MM.1S (cell line): ENCODE measurements around the gene OR2A25.

Experiments used
- DNase-seq: peaks from one replicate; pipeline ENCODE4 v3.0.0-alpha.2; 2015
- H2AFZ ChIP-seq: fragments of 300-600 bp; sonication (generic); 2 replicates; pipeline ENCODE4 v1.6.0; 2016; ENCODE audit warnings: antibody characterized with exemption, low read length
- H3F3A ChIP-seq: fragments of 300-600 bp; sonication (generic); 2 replicates; pipeline ENCODE4 v1.6.1; 2016; ENCODE audit warnings: mild to moderate bottlenecking, antibody characterized with exemption, low read length, moderate library complexity, mixed read lengths; ENCODE audit not compliant: insufficient read depth
- H3K27ac ChIP-seq: fragments of 300-600 bp; sonication (generic); 2 replicates; pipeline ENCODE4 v1.5.1; 2016; ENCODE audit warnings: mild to moderate bottlenecking, low read length
- H3K27me3 ChIP-seq: fragments of 300-600 bp; sonication (generic); replicated peaks from 2 replicates; pipeline ENCODE4 v1.6.0; 2016; ENCODE audit warnings: low read length; ENCODE audit not compliant: insufficient read depth
- H3K36me3 ChIP-seq: fragments of 300-600 bp; sonication (generic); replicated peaks from 2 replicates; pipeline ENCODE4 v1.6.1; 2016; ENCODE audit warnings: mild to moderate bottlenecking, low read length, mixed read lengths; ENCODE audit not compliant: insufficient read depth
- H3K4me1 ChIP-seq: fragments of 300-600 bp; sonication (generic); 2 replicates; pipeline ENCODE4 v1.6.1; 2016; ENCODE audit warnings: low read length, mixed read lengths
- H3K4me2 ChIP-seq: fragments of 300-600 bp; sonication (generic); 2 replicates; pipeline ENCODE4 v1.6.0; 2016; ENCODE audit warnings: low read depth, low read length
- H3K4me3 ChIP-seq: fragments of 300-600 bp; sonication (generic); 2 replicates; pipeline ENCODE4 v1.5.1; 2016; ENCODE audit warnings: low read length, mixed read lengths
- H3K79me2 ChIP-seq: fragments of 300-600 bp; sonication (generic); 2 replicates; pipeline ENCODE4 v1.6.1; 2016; ENCODE audit warnings: mixed run types, low read length, mixed read lengths
- H3K9ac ChIP-seq: fragments of 300-600 bp; sonication (generic); 2 replicates; pipeline ENCODE4 v1.6.1; 2016; ENCODE audit warnings: low read length, mixed read lengths
- H3K9me2 ChIP-seq: fragments of 300-600 bp; sonication (generic); replicated peaks from 2 replicates; pipeline ENCODE4 v1.6.1; 2016; ENCODE audit warnings: mild to moderate bottlenecking, low read length, mixed read lengths; ENCODE audit not compliant: insufficient read depth
- H3K9me3 ChIP-seq: fragments of 300-600 bp; sonication (generic); replicated peaks from 2 replicates; pipeline ENCODE4 v1.6.1; 2016; ENCODE audit warnings: mild to moderate bottlenecking, low read length, mixed read lengths; ENCODE audit not compliant: insufficient read depth
- H4K20me1 ChIP-seq: fragments of 300-600 bp; sonication (generic); 2 replicates; pipeline ENCODE4 v1.6.1; 2016; ENCODE audit warnings: mild to moderate bottlenecking, low read length, moderate library complexity, mixed read lengths; ENCODE audit not compliant: insufficient read depth
- EZH2 ChIP-seq: fragments of 300-600 bp; sonication (generic); optimal IDR thresholded peaks from 2 replicates; pipeline ENCODE3; 2017; ENCODE audit warnings: low read depth, mild to moderate bottlenecking, antibody characterized with exemption, low read length, mixed read lengths
- EZH2phosphoT487 ChIP-seq: fragments of 300-600 bp; sonication (generic); IDR thresholded peaks from 2 replicates; pipeline ENCODE4 v1.6.1; 2018; ENCODE audit warnings: antibody characterized with exemption, low read length
- TF ChIP-seq, protein P1 (sequence below): fragments of 300-600 bp; sonication (generic); IDR thresholded peaks from 2 replicates; pipeline ENCODE4 v1.5.1; 2016; ENCODE audit warnings: antibody characterized with exemption, low read length, mixed read lengths

The OR2A25 gene

DNA sequence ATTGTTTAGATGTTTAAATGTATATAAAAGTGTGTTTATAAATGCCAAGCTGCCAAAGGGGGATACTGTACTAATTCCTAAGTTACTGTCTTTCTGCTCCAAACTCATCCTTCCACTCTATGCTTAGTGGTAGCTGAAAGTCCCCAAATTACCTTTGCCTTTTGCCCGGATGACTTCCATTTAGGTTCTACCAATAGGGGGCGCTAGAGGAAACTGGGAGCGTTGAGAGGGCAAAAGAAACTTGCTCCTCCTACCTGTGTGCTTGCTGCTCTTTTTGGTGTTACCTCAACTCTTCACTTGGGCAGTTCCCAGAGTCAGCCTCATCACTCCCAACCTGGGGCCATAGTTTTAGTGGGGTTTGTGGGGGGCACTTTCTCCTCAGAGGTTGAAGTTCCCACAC, 5.9 kb upstream of the OR2A25 start:
- H4K20me1 ChIP-seq, result no peaks in the 10 kb centered on the region
- no peak overlapping the region for H3K4me3 ChIP-seq
- no peaks in the 10 kb centered on the region for H3K4me1 ChIP-seq
- H3K79me2 ChIP-seq, result no peaks in the 10 kb centered on the region
- no peaks in the 10 kb centered on the region for H3K9me2 ChIP-seq
- H3F3A ChIP-seq, result no peaks in the 10 kb centered on the region
- no peak overlapping the region for H2AFZ ChIP-seq
- H3K36me3 ChIP-seq, result no peaks in the 10 kb centered on the region
- no peaks in the 10 kb centered on the region for H3K27me3 ChIP-seq
- H3K9me3 ChIP-seq, result no peaks in the 10 kb centered on the region
- no peak for DNase-seq
- H3K27ac ChIP-seq, result no peak overlapping the region
- H3K9ac ChIP-seq, result no peak overlapping the region
- no peak overlapping the region for H3K4me2 ChIP-seq
- TF ChIP-seq, protein P1, sequence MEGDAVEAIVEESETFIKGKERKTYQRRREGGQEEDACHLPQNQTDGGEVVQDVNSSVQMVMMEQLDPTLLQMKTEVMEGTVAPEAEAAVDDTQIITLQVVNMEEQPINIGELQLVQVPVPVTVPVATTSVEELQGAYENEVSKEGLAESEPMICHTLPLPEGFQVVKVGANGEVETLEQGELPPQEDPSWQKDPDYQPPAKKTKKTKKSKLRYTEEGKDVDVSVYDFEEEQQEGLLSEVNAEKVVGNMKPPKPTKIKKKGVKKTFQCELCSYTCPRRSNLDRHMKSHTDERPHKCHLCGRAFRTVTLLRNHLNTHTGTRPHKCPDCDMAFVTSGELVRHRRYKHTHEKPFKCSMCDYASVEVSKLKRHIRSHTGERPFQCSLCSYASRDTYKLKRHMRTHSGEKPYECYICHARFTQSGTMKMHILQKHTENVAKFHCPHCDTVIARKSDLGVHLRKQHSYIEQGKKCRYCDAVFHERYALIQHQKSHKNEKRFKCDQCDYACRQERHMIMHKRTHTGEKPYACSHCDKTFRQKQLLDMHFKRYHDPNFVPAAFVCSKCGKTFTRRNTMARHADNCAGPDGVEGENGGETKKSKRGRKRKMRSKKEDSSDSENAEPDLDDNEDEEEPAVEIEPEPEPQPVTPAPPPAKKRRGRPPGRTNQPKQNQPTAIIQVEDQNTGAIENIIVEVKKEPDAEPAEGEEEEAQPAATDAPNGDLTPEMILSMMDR, result peak; percentile 51
- no peak for TF ChIP-seq EZH2

DNA sequence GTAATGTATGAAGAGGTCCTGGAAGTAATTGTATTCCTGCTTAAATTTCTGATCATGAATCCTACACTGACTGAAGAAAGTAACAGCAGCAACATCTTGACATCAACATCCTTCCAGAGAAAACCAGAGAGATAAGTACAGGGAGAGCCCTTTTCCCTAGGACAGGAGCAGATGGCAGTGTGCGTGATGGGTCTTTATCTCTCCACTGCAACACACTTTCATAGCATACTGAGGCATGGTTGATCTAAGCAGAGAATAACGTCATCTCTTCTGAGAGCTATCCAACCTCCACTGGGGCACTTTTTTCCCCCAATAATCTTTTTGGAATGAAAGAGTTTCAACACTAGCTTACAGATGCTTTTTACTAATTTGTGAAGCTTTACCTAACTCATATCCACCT, 342 bp downstream of the OR2A25 start:
- Histone ChIP-seq H3K4me2 (no peak overlapping the region), H3K9me3 (no peaks in the 10 kb centered on the region), H3K9me2 (no peaks in the 10 kb centered on the region), H3K79me2 (no peaks in the 10 kb centered on the region), H3K4me1 (no peaks in the 10 kb centered on the region), H4K20me1 (no peaks in the 10 kb centered on the region), H3K36me3 (no peaks in the 10 kb centered on the region), H3K9ac (no peak overlapping the region), H3K27me3 (no peaks in the 10 kb centered on the region), H2AFZ (no peak overlapping the region), H3F3A (no peaks in the 10 kb centered on the region), H3K4me3 (no peak overlapping the region), H3K27ac (no peak overlapping the region)
- TF ChIP-seq, protein P1, result no peak
- TF ChIP-seq EZH2phosphoT487 (no peak), EZH2 (no peak)
- DNase-seq, result no peak

DNA sequence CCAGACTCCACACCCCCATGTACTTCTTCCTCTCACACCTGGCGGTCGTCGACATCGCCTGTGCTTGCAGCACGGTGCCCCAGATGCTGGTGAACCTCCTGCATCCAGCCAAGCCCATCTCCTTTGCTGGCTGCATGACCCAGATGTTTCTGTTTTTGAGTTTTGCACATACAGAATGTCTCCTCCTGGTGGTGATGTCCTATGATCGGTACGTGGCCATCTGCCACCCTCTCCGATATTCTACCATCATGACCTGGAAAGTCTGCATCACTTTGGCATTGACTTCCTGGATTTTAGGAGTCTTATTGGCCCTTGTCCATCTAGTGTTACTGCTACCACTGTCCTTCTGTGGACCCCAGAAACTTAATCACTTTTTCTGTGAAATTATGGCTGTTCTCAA, 4.8 kb downstream of the OR2A25 start:
- TF ChIP-seq, protein P1, result no peak
- TF ChIP-seq EZH2phosphoT487 (no peak), EZH2 (no peak)
- no peaks in the 10 kb centered on the region for H4K20me1 ChIP-seq
- H3K27ac ChIP-seq, result no peak overlapping the region
- no peak overlapping the region for H2AFZ ChIP-seq
- no peak overlapping the region for H3K4me3 ChIP-seq
- H3K9me2 ChIP-seq, result no peaks in the 10 kb centered on the region
- H3K9ac ChIP-seq, result no peak overlapping the region
- H3K27me3 ChIP-seq, result no peaks in the 10 kb centered on the region
- H3K36me3 ChIP-seq, result no peaks in the 10 kb centered on the region
- H3K4me1 ChIP-seq, result no peaks in the 10 kb centered on the region
- DNase-seq, result no peak
- no peaks in the 10 kb centered on the region for H3K79me2 ChIP-seq
- no peaks in the 10 kb centered on the region for H3K9me3 ChIP-seq
- no peak overlapping the region for H3K4me2 ChIP-seq
- no peaks in the 10 kb centered on the region for H3F3A ChIP-seq
